Stimulated activated CD4-positive, alpha-beta T cell treated with anti-CD3 and anti-CD28 coated beads, Interleukin-12 subunit alpha, Interleukin-12 subunit beta, amount 100 ng/mL, for 4 hours (primary cell): ENCODE data around the gene VEGFC.

Source experiments
- DNase-seq: peaks from one replicate; pipeline ENCODE4 v3.0.0-alpha.2; 2020

Gene VEGFC

GRCh38 chr4:176795441-176795840 is 2.7 kb upstream of the VEGFC start:
- no peak for DNase-seq

- no peak for DNase-seq
Measured at GRCh38 chr4:176794651-176795050, 1.9 kb upstream of the VEGFC start.

- no peak for DNase-seq
Measured at GRCh38 chr4:176794151-176794550, 1.4 kb upstream of the VEGFC start.

GRCh38 chr4:176793060-176793605 is 411 bp upstream of the VEGFC start:
- no peak for DNase-seq

GRCh38 chr4:176791591-176792325 is 964 bp downstream of the VEGFC start:
- DNase-seq: no peak

- no peak for DNase-seq
Measured at GRCh38 chr4:176790398-176790797, 2.3 kb downstream of the VEGFC start.

- DNase-seq: no peak
Measured at GRCh38 chr4:176789955-176790354, 2.8 kb downstream of the VEGFC start.

- DNase-seq: no peak
Measured at GRCh38 chr4:176788971-176789370, 3.8 kb downstream of the VEGFC start.

- no peak for DNase-seq
Measured at GRCh38 chr4:176788248-176788647, 4.5 kb downstream of the VEGFC start.

GRCh38 chr4:176784816-176785215 is 7.9 kb downstream of the VEGFC start:
- no peak for DNase-seq

- DNase-seq: no peak
Measured at GRCh38 chr4:176782794-176783193, 9.9 kb downstream of the VEGFC start.

GRCh38 chr4:176782191-176782590 is 10.5 kb downstream of the VEGFC start:
- no peak for DNase-seq

- no peak for DNase-seq
Measured at GRCh38 chr4:176781739-176782100, 11.0 kb downstream of the VEGFC start.

- DNase-seq: no peak
Measured at GRCh38 chr4:176780995-176781738, 11.6 kb downstream of the VEGFC start.

- no peak for DNase-seq
Measured at GRCh38 chr4:176779421-176779820, 13.3 kb downstream of the VEGFC start.

- DNase-seq: no peak
Measured at GRCh38 chr4:176778491-176778890, 14.2 kb downstream of the VEGFC start.

GRCh38 chr4:176778063-176778462 is 14.7 kb downstream of the VEGFC start:
- DNase-seq: no peak

GRCh38 chr4:176775338-176775737 is 17.4 kb downstream of the VEGFC start:
- no peak for DNase-seq

- no peak for DNase-seq
Measured at GRCh38 chr4:176774852-176775251, 17.9 kb downstream of the VEGFC start.

- no peak for DNase-seq
Measured at GRCh38 chr4:176769514-176769913, 23.2 kb downstream of the VEGFC start.

- DNase-seq: no peak
Measured at GRCh38 chr4:176767183-176767582, 25.5 kb downstream of the VEGFC start.

- no peak for DNase-seq
Measured at GRCh38 chr4:176762661-176763308, 29.9 kb downstream of the VEGFC start.

- no peak for DNase-seq
Measured at GRCh38 chr4:176761872-176762271, 30.9 kb downstream of the VEGFC start.

GRCh38 chr4:176760471-176760870 is 32.3 kb downstream of the VEGFC start:
- no peak for DNase-seq
